PFSK-1 (cell line): ENCODE results near the gene ZMYND15.

Experiments used
- FOXP2 ChIP-seq: optimal IDR thresholded peaks from 2 replicates; pipeline ENCODE3; 2011; ENCODE audit warnings: borderline replicate concordance, control low read depth, inconsistent platforms; ENCODE audit not compliant: insufficient read depth; ENCODE audit errors: extremely low read length, extremely low read depth
- POLR2AphosphoS5 ChIP-seq: IDR thresholded peaks from 2 replicates; pipeline ENCODE4 v1.6.1; 2012; ENCODE audit warnings: low read depth, mild to moderate bottlenecking, control low read depth, low read length, moderate library complexity
- REST ChIP-seq, 2 experiments: IDR thresholded peaks; 2 replicates each; pipeline versions ENCODE4 v1.6.1 to v1.8.0; 2011 to 2012; ENCODE audit warnings: low read depth in 2 of 2, low read length in 2 of 2, control low read depth in 1 of 2, inconsistent platforms in 1 of 2, mild to moderate bottlenecking in 1 of 2, moderate library complexity in 1 of 2; ENCODE audit not compliant: insufficient read depth in 1 of 2
- SIN3A ChIP-seq: IDR thresholded peaks from 2 replicates; pipeline ENCODE4 v1.6.1; 2012; ENCODE audit warnings: mild to moderate bottlenecking, low read length, moderate library complexity, borderline replicate concordance; ENCODE audit not compliant: insufficient read depth
- TAF1 ChIP-seq: IDR thresholded peaks from 2 replicates; pipeline ENCODE4 v1.6.1; 2012; ENCODE audit warnings: low read length, control low read depth, borderline replicate concordance; ENCODE audit not compliant: insufficient read depth

ZMYND15 gene

GRCh38 chr17:4708436-4708835, 31.2 kb upstream of the ZMYND15 start:
- TF ChIP-seq REST (IDR thresholded peaks at IDR 0.05; ENCODE audit: insufficient read depth in 1 of 2, low read depth in 2 of 2, low read length in 2 of 2), result no peak
- no peak for TF ChIP-seq SIN3A
- no peak for TF ChIP-seq TAF1
- TF ChIP-seq POLR2AphosphoS5, result peak; percentile 58; the same call in 1 of the 2 replicates
- TF ChIP-seq FOXP2, result no peak

GRCh38 chr17:4709794-4710692, 29.6 kb upstream of the ZMYND15 start, which contains the start of gene ARRB2:
Gene ARRB2 (plus strand): TSS chr17:4710632. CDS start chr17:4710722, 90 bp downstream.
- peak; percentile 69 for TF ChIP-seq FOXP2
- TF ChIP-seq REST (IDR thresholded peaks at IDR 0.05; ENCODE audit: insufficient read depth in 1 of 2, low read depth in 2 of 2, low read length in 2 of 2), result 0 out of 4 replicates have a peak, but pooled peaks of 1 of the 2 experiments have one; percentile 5
- TF ChIP-seq POLR2AphosphoS5, result peak; percentile 57; the same call in 1 of the 2 replicates
- peak; percentile 44; the same call in 1 of the 2 replicates for TF ChIP-seq SIN3A
- 0 out of 2 replicates have a peak, but pooled peaks have one; percentile 21 for TF ChIP-seq TAF1

- TF ChIP-seq REST (IDR thresholded peaks at IDR 0.05; ENCODE audit: insufficient read depth in 1 of 2, low read depth in 2 of 2, low read length in 2 of 2), result no peak
- TF ChIP-seq TAF1, result no peak
- no peak for TF ChIP-seq SIN3A
- no peak for TF ChIP-seq POLR2AphosphoS5
- no peak for TF ChIP-seq FOXP2
Measured at GRCh38 chr17:4710693-4711634, 28.7 kb upstream of the ZMYND15 start.

GRCh38 chr17:4711661-4712181, 27.9 kb upstream of the ZMYND15 start:
- TF ChIP-seq POLR2AphosphoS5 (no peak), TAF1 (no peak), REST (IDR thresholded peaks at IDR 0.05; ENCODE audit: insufficient read depth in 1 of 2, low read depth in 2 of 2, low read length in 2 of 2) (no peak), FOXP2 (no peak), SIN3A (no peak)
